Right lobe of liver (tissue), 4 donors: ENCODE data around the gene PNPT1.

ENCODE experiments used
- CTCF ChIP-seq, 4 donors: fragments of 200-600 bp in 3 of 4; fragments of 450-650 bp in 1 of 4; IDR thresholded peaks; one replicate each; pipeline versions ENCODE4 v1.5.1 to v1.8.0; 2016 to 2022; ENCODE audit warnings: antibody characterized with exemption in 4 of 4, mild to moderate bottlenecking in 2 of 4
- POLR2A ChIP-seq: fragments of 450-650 bp; IDR thresholded peaks from one replicate; pipeline ENCODE4 v1.6.1; 2017; ENCODE audit warnings: antibody characterized with exemption, mild to moderate bottlenecking
- donor health status: DM: no; HTN: no; CAD: no.
- donor health status: DM: no; HTN: no; CAD: no.
- donor health status: DM: no; HTN: yes; CAD: no.

- no peak for TF ChIP-seq CTCF (IDR thresholded peaks at IDR 0.05)
- no peak for TF ChIP-seq POLR2A
Observed at GRCh38 chr2:55610954-55611743, 82.5 kb downstream of the PNPT1 start.
